ENCODE measurements around the gene WASHC3. TPM values are rescaled to one million over a fixed set of nuclear protein-coding genes. Genes with fewer than 3 reads are reported as not detected.

Gene WASHC3
- total RNA-seq, 4 donors from 2014 or later: 60.4 to 99.4 (median 63.3) TPM

DNA sequence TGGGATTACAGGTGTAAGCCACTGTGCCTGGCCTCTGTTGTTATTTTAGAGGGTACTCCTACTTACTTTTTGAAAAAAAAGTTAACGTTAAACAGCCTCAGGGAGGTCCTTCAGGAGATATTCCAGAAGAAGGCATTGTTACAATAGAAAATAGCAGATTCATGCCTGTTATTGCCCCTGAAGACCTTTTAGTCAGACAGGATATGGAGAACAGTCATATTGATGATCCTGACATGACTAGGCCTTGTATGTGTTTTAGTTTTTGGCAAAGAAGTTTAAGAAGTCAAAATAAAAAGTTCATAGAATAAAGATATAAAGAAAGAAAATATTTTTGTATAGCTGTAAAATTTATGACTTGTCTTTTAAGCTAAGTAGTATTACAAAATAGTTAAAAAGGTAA lies 45.3 kb downstream of the WASHC3 start:
- H3K4me1 ChIP-seq: no peaks in the 10 kb centered on the region
- TF ChIP-seq, protein P1, sequence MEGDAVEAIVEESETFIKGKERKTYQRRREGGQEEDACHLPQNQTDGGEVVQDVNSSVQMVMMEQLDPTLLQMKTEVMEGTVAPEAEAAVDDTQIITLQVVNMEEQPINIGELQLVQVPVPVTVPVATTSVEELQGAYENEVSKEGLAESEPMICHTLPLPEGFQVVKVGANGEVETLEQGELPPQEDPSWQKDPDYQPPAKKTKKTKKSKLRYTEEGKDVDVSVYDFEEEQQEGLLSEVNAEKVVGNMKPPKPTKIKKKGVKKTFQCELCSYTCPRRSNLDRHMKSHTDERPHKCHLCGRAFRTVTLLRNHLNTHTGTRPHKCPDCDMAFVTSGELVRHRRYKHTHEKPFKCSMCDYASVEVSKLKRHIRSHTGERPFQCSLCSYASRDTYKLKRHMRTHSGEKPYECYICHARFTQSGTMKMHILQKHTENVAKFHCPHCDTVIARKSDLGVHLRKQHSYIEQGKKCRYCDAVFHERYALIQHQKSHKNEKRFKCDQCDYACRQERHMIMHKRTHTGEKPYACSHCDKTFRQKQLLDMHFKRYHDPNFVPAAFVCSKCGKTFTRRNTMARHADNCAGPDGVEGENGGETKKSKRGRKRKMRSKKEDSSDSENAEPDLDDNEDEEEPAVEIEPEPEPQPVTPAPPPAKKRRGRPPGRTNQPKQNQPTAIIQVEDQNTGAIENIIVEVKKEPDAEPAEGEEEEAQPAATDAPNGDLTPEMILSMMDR (IDR thresholded peaks at IDR 0.05): no peak
- no peak for TF ChIP-seq POLR2A (IDR thresholded peaks at IDR 0.05)
- no peak for DNase-seq (ENCODE audit: low spot score in 2 of 2)
- no peaks in the 10 kb centered on the region for H3K9me3 ChIP-seq
- no peak overlapping the region for H3K4me3 ChIP-seq
- peaks cover 0 to 69% (median 2%) of the 10 kb centered on the region in 3 donors for H3K36me3 ChIP-seq
- WGBS, 2 donors: 87 to 89% methylated on average over 1 of the region's 1 CpG
- no peak overlapping the region for H3K27ac ChIP-seq
- H3K27me3 ChIP-seq: no peaks in the 10 kb centered on the region

GRCh38 chr12:102010265-102010994 lies 51.4 kb downstream of the WASHC3 start:
- WGBS, 2 donors: 90% methylated on average over 8 of the region's 8 CpGs
- TF ChIP-seq POLR2A (IDR thresholded peaks at IDR 0.05) (no peak), EP300 (IDR thresholded peaks at IDR 0.05) (no peak)
- TF ChIP-seq, protein P1 (IDR thresholded peaks at IDR 0.05): no peak

DNA sequence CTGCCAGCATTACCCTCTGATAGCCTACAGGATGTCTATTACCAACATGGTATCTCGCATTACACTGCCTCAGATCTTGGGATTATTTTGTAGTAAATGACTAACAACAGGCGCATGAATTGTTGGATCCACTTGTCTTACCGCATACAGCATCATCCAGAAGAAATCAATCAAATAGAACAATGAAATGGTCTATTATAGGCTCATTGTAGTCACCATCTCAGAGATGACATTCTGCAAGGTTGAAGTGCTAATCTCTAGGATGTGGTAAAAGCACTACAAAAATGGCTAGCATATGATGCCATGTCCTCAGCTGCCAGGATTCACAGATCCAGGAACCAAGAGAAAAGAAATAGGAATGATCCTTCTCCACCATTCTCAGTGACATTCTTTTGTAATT lies 52.0 kb downstream of the WASHC3 start:
- TF ChIP-seq POLR2A (IDR thresholded peaks at IDR 0.05) (no peak), EP300 (IDR thresholded peaks at IDR 0.05) (no peak)
- TF ChIP-seq, protein P1 (IDR thresholded peaks at IDR 0.05): no peak
- H3K9me3 ChIP-seq: no peaks in the 10 kb centered on the region
- H3K36me3 ChIP-seq: peaks cover 0 to 49% (median 4%) of the 10 kb centered on the region in 3 donors
- H3K4me1 ChIP-seq: no peaks in the 10 kb centered on the region
- H3K4me3 ChIP-seq: no peak overlapping the region
- H3K27me3 ChIP-seq: no peaks in the 10 kb centered on the region
- H3K27ac ChIP-seq: no peak overlapping the region
- 97 to 98% methylated on average over 3 of the region's 3 CpGs for WGBS, 2 donors
- DNase-seq (ENCODE audit: low spot score in 2 of 2): no peak

More at GRCh38 chr12:102010265-102010994, 51.4 kb downstream of the WASHC3 start:
- Histone ChIP-seq H3K4me3 (no peak overlapping the region), H3K27ac (peak overlapping the region in 1 of 4 donors; percentile 11), H3K4me1 (no peaks in the 10 kb centered on the region), H3K27me3 (no peaks in the 10 kb centered on the region), H3K9me3 (no peaks in the 10 kb centered on the region), H3K36me3 (peaks cover 0 to 55% (median 4%) of the 10 kb centered on the region in 3 donors)
- DNase-seq (ENCODE audit: low spot score in 2 of 2): no peak

DNA sequence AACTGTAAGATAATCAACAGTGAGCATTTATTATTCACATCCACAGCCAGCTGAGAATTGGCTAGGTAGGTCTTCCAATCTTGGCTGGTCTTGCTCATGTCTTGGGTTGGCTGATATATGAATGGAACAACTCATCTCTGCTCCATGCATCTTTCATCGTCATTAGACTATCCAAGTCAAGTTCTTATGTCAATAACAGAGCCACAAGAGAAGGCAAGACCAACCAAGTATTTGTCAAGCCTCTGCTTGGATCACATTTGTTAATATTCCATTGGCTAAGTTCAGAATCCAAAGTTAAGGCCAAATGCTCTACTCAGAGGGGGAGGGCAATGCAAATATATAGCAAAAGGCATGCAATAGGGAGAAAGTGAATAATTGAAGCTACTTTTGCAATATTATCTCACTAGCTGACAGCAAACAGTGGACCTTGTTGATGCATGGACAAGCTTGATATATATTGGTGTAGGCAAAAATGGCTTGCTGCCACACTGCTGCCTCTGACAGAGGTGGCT lies 53.1 kb downstream of the WASHC3 start:
- H3K4me1 ChIP-seq: no peaks in the 10 kb centered on the region
- no peaks in the 10 kb centered on the region for H3K9me3 ChIP-seq
- no peaks in the 10 kb centered on the region for H3K27me3 ChIP-seq
- TF ChIP-seq POLR2A (IDR thresholded peaks at IDR 0.05) (no peak), EP300 (IDR thresholded peaks at IDR 0.05) (no peak)
- TF ChIP-seq, protein P1 (IDR thresholded peaks at IDR 0.05): no peak
- 83 to 94% methylated on average over 1 of the region's 1 CpG for WGBS, 2 donors
- no peak overlapping the region for H3K4me3 ChIP-seq
- no peak for DNase-seq (ENCODE audit: low spot score in 2 of 2)
- peaks cover 0 to 46% (median 4%) of the 10 kb centered on the region in 3 donors for H3K36me3 ChIP-seq
- no peak overlapping the region for H3K27ac ChIP-seq

- DNase-seq (ENCODE audit: low spot score in 2 of 2): no peak
- Histone ChIP-seq H3K4me3 (no peak overlapping the region), H3K27me3 (no peaks in the 10 kb centered on the region), H3K27ac (no peak overlapping the region), H3K9me3 (no peaks in the 10 kb centered on the region), H3K4me1 (no peaks in the 10 kb centered on the region), H3K36me3 (peaks cover 0 to 15% (median 0%) of the 10 kb centered on the region in 3 donors)
- 86% methylated on average over 5 of the region's 5 CpGs for WGBS, 2 donors
- TF ChIP-seq, protein P1 (IDR thresholded peaks at IDR 0.05): no peak
- TF ChIP-seq POLR2A (IDR thresholded peaks at IDR 0.05) (no peak), EP300 (IDR thresholded peaks at IDR 0.05) (no peak)
Observed at GRCh38 chr12:102005256-102005655, 56.5 kb downstream of the WASHC3 start.
